PC-3 (cell line): ENCODE results near the gene PLEKHS1. TPM values are rescaled to one million over a fixed set of nuclear protein-coding genes. Genes with fewer than 3 reads are reported as not detected.
"Not testable (repeated sequence)": the region's sequence is repeated elsewhere in the genome, so short reads cannot be mapped to it uniquely, and the experiment has no call there.

ENCODE experiments used
- ATAC-seq: fragments of 200-7000 bp; cut with Tn5 transposase; 2 replicates; pipeline ENCODE4 v1.9.1; 2020; ENCODE audit warnings: mild to moderate bottlenecking, moderate library complexity
- BruUV-seq: library from RNA; stranded (reverse); fragments of 400-500 nt; replicated peaks from 2 replicates; lab custom pipeline; 2021; lab: Mats Ljungman, UMichigan
- CTCF ChIA-PET: fragments of 300-600 bp; sonication (Branson Sonifier 250); formaldehyde crosslinking; loops from one replicate; lab custom pipeline; 2022; ENCODE audit warnings: antibody characterized with exemption; lab: Charles Lee
- POLR2A ChIA-PET: fragments of 300-600 bp; sonication (Branson Sonifier 250); formaldehyde crosslinking; loops from one replicate; lab custom pipeline; 2022; ENCODE audit warnings: antibody characterized with exemption; ENCODE audit not compliant: unreplicated experiment; lab: Charles Lee
- DNase-seq: peaks from one replicate; pipeline ENCODE4 v3.0.0-alpha.2; 2015
- H2AFZ ChIP-seq: fragments of 300-600 bp; sonication (generic); 2 replicates; pipeline ENCODE4 v1.6.0; 2016; ENCODE audit warnings: antibody characterized with exemption, low read length
- H3F3A ChIP-seq: fragments of 300-600 bp; sonication (generic); one replicate; pipeline ENCODE4 v1.6.0; 2017; ENCODE audit warnings: antibody characterized with exemption, low read length, control low read depth, mild to moderate bottlenecking; ENCODE audit not compliant: unreplicated experiment
- H3K27ac ChIP-seq: fragments of 300-600 bp; sonication (generic); 2 replicates; pipeline ENCODE4 v1.5.1; 2016; ENCODE audit warnings: mild to moderate bottlenecking, low read length
- H3K27me3 ChIP-seq: fragments of 300-600 bp; sonication (generic); 2 replicates; pipeline ENCODE4 v1.6.1; 2016; ENCODE audit warnings: low read length, mixed read lengths
- H3K36me3 ChIP-seq: fragments of 300-600 bp; sonication (generic); 2 replicates; pipeline ENCODE4 v1.6.1; 2016; ENCODE audit warnings: low read depth, mixed run types, low read length, mixed read lengths
- H3K4me1 ChIP-seq: fragments of 300-600 bp; sonication (generic); 2 replicates; pipeline ENCODE4 v1.5.1; 2016; ENCODE audit warnings: low read length; ENCODE audit not compliant: insufficient read depth
- H3K4me2 ChIP-seq: fragments of 300-600 bp; sonication (generic); 2 replicates; pipeline ENCODE4 v1.6.0; 2016; ENCODE audit warnings: low read length
- H3K4me3 ChIP-seq: fragments of 300-600 bp; sonication (generic); 2 replicates; pipeline ENCODE4 v1.5.1; 2016; ENCODE audit warnings: mild to moderate bottlenecking, low read length, mixed read lengths
- H3K79me2 ChIP-seq: fragments of 300-600 bp; sonication (generic); 2 replicates; pipeline ENCODE4 v1.6.1; 2017; ENCODE audit warnings: low read length, mixed read lengths
- H3K9ac ChIP-seq: fragments of 300-600 bp; sonication (generic); 2 replicates; pipeline ENCODE4 v1.6.0; 2016; ENCODE audit warnings: mild to moderate bottlenecking, low read length
- H3K9me2 ChIP-seq: fragments of 300-600 bp; sonication (generic); replicated peaks from 2 replicates; pipeline ENCODE4 v1.6.1; 2016; ENCODE audit warnings: mixed run types, low read length, mixed read lengths
- H3K9me3 ChIP-seq: fragments of 300-600 bp; sonication (generic); 2 replicates; pipeline ENCODE4 v1.6.1; 2016; ENCODE audit warnings: low read length, mixed read lengths
- H4K20me1 ChIP-seq: fragments of 300-600 bp; sonication (generic); 2 replicates; pipeline ENCODE4 v1.6.1; 2016; ENCODE audit warnings: low read length, mixed read lengths
- CTCF ChIP-seq: fragments of 300-600 bp; sonication (generic); conservative IDR thresholded peaks from 2 replicates; pipeline ENCODE4 v1.5.1; 2017; ENCODE audit warnings: antibody characterized with exemption, low read depth, mild to moderate bottlenecking, low read length
- EZH2 ChIP-seq: fragments of 300-600 bp; sonication (generic); IDR thresholded peaks from one replicate; pipeline ENCODE4 v1.6.1; 2017; ENCODE audit warnings: antibody characterized with exemption, mild to moderate bottlenecking, low read length; ENCODE audit not compliant: unreplicated experiment
- EZH2phosphoT487 ChIP-seq: fragments of 300-600 bp; sonication (generic); IDR thresholded peaks from 2 replicates; pipeline ENCODE4 v1.6.1; 2018; ENCODE audit warnings: mild to moderate bottlenecking, antibody characterized with exemption, low read length, borderline replicate concordance
- intact Hi-C: fragments of 100-400 bp; cut with micrococcal nuclease; formaldehyde crosslinking; loops from 2 replicates; pipeline ENCODE4 v1.9.0; 2023
- total RNA-seq: library from RNA; depleted of rRNA; stranded (reverse); fragments of >200 nt; gene quantifications from 2 replicates; pipeline ENCODE4 v1.2.3, GENCODE V29; 2014

The PLEKHS1 gene
- total RNA-seq, 1 experiment from 2014 or later: not detected

GRCh38 chr10:113820507-113820906 lies 69.0 kb downstream of the PLEKHS1 start:
- no peaks in the 10 kb centered on the region for H3K9me2 ChIP-seq
- H2AFZ ChIP-seq: no peak overlapping the region
- intact Hi-C loops: no loop called here
- no peaks in the 10 kb centered on the region for H3K4me1 ChIP-seq
- H3K4me2 ChIP-seq: no peak overlapping the region
- no peak overlapping the region for H3K27ac ChIP-seq
- no peaks in the 10 kb centered on the region for H3K79me2 ChIP-seq
- no peaks in the 10 kb centered on the region for H3F3A ChIP-seq
- ATAC-seq (no peak), DNase-seq (no peak)
- H3K9ac ChIP-seq: no peak overlapping the region
- no peaks in the 10 kb centered on the region for H3K9me3 ChIP-seq
- no peaks in the 10 kb centered on the region for H4K20me1 ChIP-seq
- ChIA-PET POLR2A (no interaction called here), CTCF (no interaction called here)
- no peaks in the 10 kb centered on the region for H3K36me3 ChIP-seq
- no peak overlapping the region for H3K4me3 ChIP-seq
- TF ChIP-seq CTCF (peak; percentile 37), EZH2 (no peak)
- H3K27me3 ChIP-seq: no peaks in the 10 kb centered on the region
- no TSS peak for BruUV-seq

GRCh38 chr10:113821306-113821705 lies 69.8 kb downstream of the PLEKHS1 start:
- H3K27me3 ChIP-seq, ATAC-seq, H3K4me1 ChIP-seq, H3K79me2 ChIP-seq, H3K9me2 ChIP-seq, H3K27ac ChIP-seq, H3K9ac ChIP-seq, H4K20me1 ChIP-seq, H3K4me2 ChIP-seq, H2AFZ ChIP-seq, CTCF ChIA-PET, H3K9me3 ChIP-seq, H3F3A ChIP-seq, H3K4me3 ChIP-seq, intact Hi-C loops, H3K36me3 ChIP-seq, DNase-seq, POLR2A ChIA-PET, BruUV-seq: not testable (repeated sequence)

GRCh38 chr10:113822174-113822573 lies 70.7 kb downstream of the PLEKHS1 start:
- H3K4me1 ChIP-seq: no peaks in the 10 kb centered on the region
- POLR2A ChIA-PET: interaction anchor here (0.5 kb wide), 1 partner anchor 766 kb away, joined by 6 read pairs; no protein-coding TSS in a partner anchor

More at GRCh38 chr10:113822174-113822573, 70.7 kb downstream of the PLEKHS1 start:
- no TSS peak for BruUV-seq
- no peaks in the 10 kb centered on the region for H4K20me1 ChIP-seq
- H3K9ac ChIP-seq: no peak overlapping the region
- DNase-seq (no peak), ATAC-seq (no peak)
- H3F3A ChIP-seq: no peaks in the 10 kb centered on the region
- no peaks in the 10 kb centered on the region for H3K79me2 ChIP-seq
- no peak for TF ChIP-seq CTCF
- no peak for TF ChIP-seq EZH2
- no peak for TF ChIP-seq EZH2phosphoT487
- no peaks in the 10 kb centered on the region for H3K9me3 ChIP-seq
- H3K27me3 ChIP-seq: no peaks in the 10 kb centered on the region
- no peak overlapping the region for H2AFZ ChIP-seq
- CTCF ChIA-PET: no interaction called here
- H3K4me3 ChIP-seq: no peak overlapping the region
- no peak overlapping the region for H3K4me2 ChIP-seq
- H3K9me2 ChIP-seq: no peaks in the 10 kb centered on the region
- intact Hi-C loops: no loop called here
- no peak overlapping the region for H3K27ac ChIP-seq
- no peaks in the 10 kb centered on the region for H3K36me3 ChIP-seq
